ENCODE data around the gene SMPD3.

- TF ChIP-seq CTCF (IDR thresholded peaks at IDR 0.05) (no peak), POLR2A (IDR thresholded peaks at IDR 0.05) (no peak), EP300 (IDR thresholded peaks at IDR 0.05) (no peak)
Observed at GRCh38 chr16:68472581-68472980, 24.3 kb upstream of the SMPD3 start.
